Naive thymus-derived CD4-positive, alpha-beta T cell (primary cell): Measurements from ENCODE around the gene DNER. TPM values are rescaled to one million over a fixed set of nuclear protein-coding genes. Genes with fewer than 3 reads are reported as not detected.

ENCODE experiments used
- ATAC-seq: fragments of 150-1000 bp; cut with Tn5 transposase; 2 replicates; pipeline ENCODE4 v1.10.0; 2021; ENCODE audit warnings: mild to moderate bottlenecking, moderate library complexity
- CTCF ChIA-PET: fragments of 350-600 bp; sonication (Branson Sonifier 250); formaldehyde crosslinking; loops from one replicate; lab custom pipeline; 2021; ENCODE audit warnings: antibody characterized with exemption; lab: Charles Lee
- POLR2A ChIA-PET: fragments of 350-600 bp; sonication (Branson Sonifier 250); formaldehyde crosslinking; loops from one replicate; lab custom pipeline; 2021; ENCODE audit warnings: antibody characterized with exemption, inconsistent platforms; lab: Charles Lee
- DNase-seq, 9 donors: peaks; one replicate each; pipeline versions ENCODE4 v3.0.0 to v3.0.0-alpha.2; 2020 to 2022; ENCODE audit warnings: mixed read lengths in 1 of 9
- H3K27ac ChIP-seq: one replicate; pipeline ENCODE4 v1.7.0; 2013; ENCODE audit warnings: mild to moderate bottlenecking, low read depth, low read length, moderate library complexity
- H3K27me3 ChIP-seq, 2 donors: one replicate each; pipeline ENCODE4 v1.7.0; 2013; ENCODE audit warnings: low read length in 2 of 2, mild to moderate bottlenecking in 2 of 2, moderate library complexity in 2 of 2; ENCODE audit not compliant: control insufficient read depth in 2 of 2, insufficient read depth in 2 of 2
- H3K36me3 ChIP-seq, 3 experiments: 1 replicate in 2 of 3; 2 replicates in 1 of 3; pipeline ENCODE4 v1.7.0; 2013; ENCODE audit warnings: low read length in 3 of 3, mild to moderate bottlenecking in 3 of 3, moderate library complexity in 1 of 3; ENCODE audit not compliant: insufficient read depth in 3 of 3, control insufficient read depth in 2 of 3
- H3K4me1 ChIP-seq, 2 donors: one replicate each; pipeline ENCODE4 v1.7.0; 2013; ENCODE audit warnings: low read length in 2 of 2, mild to moderate bottlenecking in 2 of 2, moderate library complexity in 1 of 2; ENCODE audit not compliant: control insufficient read depth in 2 of 2, insufficient read depth in 2 of 2
- H3K4me3 ChIP-seq: 2 replicates; pipeline ENCODE4 v1.7.0; 2013; ENCODE audit warnings: mild to moderate bottlenecking, low read length
- H3K9me3 ChIP-seq, 3 experiments: 1 replicate in 2 of 3; 2 replicates in 1 of 3; pipeline ENCODE4 v1.7.0; 2013; ENCODE audit warnings: low read length in 3 of 3; ENCODE audit not compliant: control insufficient read depth in 2 of 3
- H3K27ac Mint-ChIP-seq, 9 donors: one replicate each; pipeline ENCODE4 v1.8.0; 2020 to 2022; ENCODE audit warnings: mixed read lengths in 9 of 9, mild to moderate bottlenecking in 8 of 9, moderate library complexity in 5 of 9, inconsistent platforms in 2 of 9
- H3K27me3 Mint-ChIP-seq, 5 donors: one replicate each; pipeline ENCODE4 v1.8.0; 2021 to 2022; ENCODE audit warnings: mixed read lengths in 5 of 5, mild to moderate bottlenecking in 1 of 5
- H3K36me3 Mint-ChIP-seq, 5 donors: one replicate each; pipeline ENCODE4 v1.8.0; 2020 to 2022; ENCODE audit warnings: mixed read lengths in 5 of 5, mild to moderate bottlenecking in 3 of 5, inconsistent platforms in 1 of 5
- H3K4me1 Mint-ChIP-seq, 7 donors: one replicate each; pipeline ENCODE4 v1.8.0; 2020 to 2022; ENCODE audit warnings: mixed read lengths in 7 of 7, mild to moderate bottlenecking in 3 of 7, inconsistent platforms in 1 of 7
- H3K4me3 Mint-ChIP-seq, 10 donors: one replicate each; pipeline ENCODE4 v1.8.0; 2020 to 2022; ENCODE audit warnings: mild to moderate bottlenecking in 10 of 10, mixed read lengths in 10 of 10, moderate library complexity in 6 of 10, inconsistent platforms in 2 of 10
- H3K9me3 Mint-ChIP-seq, 11 donors: one replicate each; pipeline ENCODE4 v1.8.0; 2020 to 2022; ENCODE audit warnings: mixed read lengths in 11 of 11, mild to moderate bottlenecking in 4 of 11, inconsistent platforms in 1 of 11, moderate library complexity in 1 of 11
- intact Hi-C, 2 donors: fragments of 100-400 bp; cut with micrococcal nuclease; formaldehyde crosslinking; loops; one replicate each; pipeline ENCODE4 v1.15.1; 2023
- polyA plus RNA-seq, 2 donors: library from polyadenylated mRNA; unstranded; fragments of 300-500 nt; fragmentation: Illumina TruSeq; gene quantifications; one replicate each; pipeline ENCODE4 v1.2.3, GENCODE V29; 2021
- total RNA-seq, 6 experiments: library from RNA in 5 of 6; stranded (reverse) in 5 of 6; gene quantifications; 1 replicate in 5 of 6; 2 replicates in 1 of 6; pipeline ENCODE4 v1.2.3 and lab custom pipeline; 2021 to 2026

Gene DNER
- total and polyA plus RNA-seq, 7 experiments from 2014 or later, result not detected

- intact Hi-C loops, result loop anchor here (5.0 kb wide), 1 partner anchor 1695 kb away; no protein-coding TSS in a partner anchor
- Histone ChIP-seq H3K9me3 (no peaks in the 10 kb centered on the region), H3K27ac (no peak overlapping the region), H3K4me1 (no peaks in the 10 kb centered on the region), H3K27me3 (no peaks in the 10 kb centered on the region), H3K4me3 (no peak overlapping the region), H3K36me3 (no peaks in the 10 kb centered on the region)
- Mint-ChIP-seq H3K9me3 (no peaks in the 10 kb centered on the region), H3K4me1 (peaks cover 0 to 6% (median 0%) of the 10 kb centered on the region in 7 donors), H3K4me3 (no peak overlapping the region), H3K36me3 (no peaks in the 10 kb centered on the region), H3K27ac (no peak overlapping the region), H3K27me3 (peaks cover 17 to 51% (median 28%) of the 10 kb centered on the region in 5 donors)
- ATAC-seq (peak; percentile 63), DNase-seq (peak in 1 of 9 donors; percentile 28)
- ChIA-PET CTCF (no interaction called here), POLR2A (no interaction called here)
Observed at GRCh38 chr2:229586746-229587705, 127.3 kb downstream of the DNER start.

GRCh38 chr2:229586012-229586411, 128.3 kb downstream of the DNER start:
- DNase-seq (no peak), ATAC-seq (no peak)
- Histone ChIP-seq H3K36me3 (no peaks in the 10 kb centered on the region), H3K4me3 (no peak overlapping the region), H3K27me3 (no peaks in the 10 kb centered on the region), H3K27ac (no peak overlapping the region), H3K4me1 (no peaks in the 10 kb centered on the region), H3K9me3 (no peaks in the 10 kb centered on the region)
- Mint-ChIP-seq H3K4me3 (no peak overlapping the region), H3K4me1 (peaks cover 0 to 6% (median 0%) of the 10 kb centered on the region in 7 donors), H3K27ac (no peak overlapping the region), H3K27me3 (peaks cover 17 to 47% (median 37%) of the 10 kb centered on the region in 5 donors), H3K36me3 (no peaks in the 10 kb centered on the region), H3K9me3 (no peaks in the 10 kb centered on the region)
- CTCF ChIA-PET, result interaction anchor here (0.6 kb wide), 1 partner anchor 130 kb away, joined by 3 read pairs; no protein-coding TSS in a partner anchor
- intact Hi-C loops, result loop anchor here (5.0 kb wide), 1 partner anchor 1694 kb away; no protein-coding TSS in a partner anchor
- POLR2A ChIA-PET, result no interaction called here

GRCh38 chr2:229582151-229582550, 132.2 kb downstream of the DNER start:
- no peak overlapping the region for H3K4me3 Mint-ChIP-seq
- H3K4me1 ChIP-seq, result no peaks in the 10 kb centered on the region
- ChIA-PET POLR2A (no interaction called here), CTCF (no interaction called here)
- DNase-seq, result no peak
- no peaks in the 10 kb centered on the region for H3K36me3 Mint-ChIP-seq
- H3K9me3 Mint-ChIP-seq, result no peaks in the 10 kb centered on the region
- H3K27me3 ChIP-seq, result no peaks in the 10 kb centered on the region
- ATAC-seq, result no peak
- intact Hi-C loops, result no loop called here
- no peak overlapping the region for H3K27ac Mint-ChIP-seq
- H3K27me3 Mint-ChIP-seq, result peaks cover 13 to 61% (median 52%) of the 10 kb centered on the region in 5 donors
- H3K27ac ChIP-seq, result no peak overlapping the region
- H3K36me3 ChIP-seq, result no peaks in the 10 kb centered on the region
- peaks cover 0 to 6% (median 0%) of the 10 kb centered on the region in 7 donors for H3K4me1 Mint-ChIP-seq
- H3K9me3 ChIP-seq, result no peaks in the 10 kb centered on the region
- H3K4me3 ChIP-seq, result no peak overlapping the region

GRCh38 chr2:229578052-229578846, 136.1 kb downstream of the DNER start:
- Mint-ChIP-seq H3K27ac (no peak overlapping the region), H3K9me3 (no peaks in the 10 kb centered on the region), H3K27me3 (peaks cover 14 to 57% (median 44%) of the 10 kb centered on the region in 5 donors), H3K4me3 (no peak overlapping the region), H3K4me1 (no peaks in the 10 kb centered on the region), H3K36me3 (no peaks in the 10 kb centered on the region)
- ChIA-PET CTCF (no interaction called here), POLR2A (no interaction called here)
- no peaks in the 10 kb centered on the region for H3K27me3 ChIP-seq
- H3K4me3 ChIP-seq, result no peak overlapping the region
- no peaks in the 10 kb centered on the region for H3K36me3 ChIP-seq
- H3K9me3 ChIP-seq, result no peaks in the 10 kb centered on the region
- intact Hi-C loops, result no loop called here
- H3K27ac ChIP-seq, result no peak overlapping the region
- DNase-seq, result no peak
- no peak for ATAC-seq
- H3K4me1 ChIP-seq, result no peaks in the 10 kb centered on the region

- H3K4me3 Mint-ChIP-seq, result no peak overlapping the region
- DNase-seq (no peak), ATAC-seq (no peak)
- no peak overlapping the region for H3K4me3 ChIP-seq
- H3K36me3 Mint-ChIP-seq, result no peaks in the 10 kb centered on the region
- H3K9me3 ChIP-seq, result no peaks in the 10 kb centered on the region
- H3K27me3 ChIP-seq, result no peaks in the 10 kb centered on the region
- peaks cover 11 to 44% (median 33%) of the 10 kb centered on the region in 5 donors for H3K27me3 Mint-ChIP-seq
- H3K36me3 ChIP-seq, result no peaks in the 10 kb centered on the region
- no peak overlapping the region for H3K27ac ChIP-seq
- intact Hi-C loops, result no loop called here
- no peak overlapping the region for H3K27ac Mint-ChIP-seq
- no peaks in the 10 kb centered on the region for H3K9me3 Mint-ChIP-seq
- ChIA-PET CTCF (no interaction called here), POLR2A (no interaction called here)
- H3K4me1 ChIP-seq, result no peaks in the 10 kb centered on the region
- no peaks in the 10 kb centered on the region for H3K4me1 Mint-ChIP-seq
Observed at GRCh38 chr2:229575569-229576315, 138.6 kb downstream of the DNER start.

GRCh38 chr2:229572507-229573271, 141.7 kb downstream of the DNER start:
- POLR2A ChIA-PET, result no interaction called here
- CTCF ChIA-PET, result no interaction called here

More at GRCh38 chr2:229572507-229573271, 141.7 kb downstream of the DNER start:
- Histone ChIP-seq H3K9me3 (no peaks in the 10 kb centered on the region), H3K4me1 (no peaks in the 10 kb centered on the region), H3K36me3 (no peaks in the 10 kb centered on the region), H3K27me3 (no peaks in the 10 kb centered on the region), H3K4me3 (no peak overlapping the region), H3K27ac (no peak overlapping the region)
- Mint-ChIP-seq H3K36me3 (no peaks in the 10 kb centered on the region), H3K9me3 (no peaks in the 10 kb centered on the region), H3K27ac (no peak overlapping the region), H3K4me1 (no peaks in the 10 kb centered on the region), H3K4me3 (no peak overlapping the region), H3K27me3 (peaks cover 9 to 26% (median 22%) of the 10 kb centered on the region in 5 donors)
- intact Hi-C loops, result no loop called here
- DNase-seq, result no peak
- no peak for ATAC-seq
